NCI-H1417 (cell line): ENCODE results near the gene ERFL.
A peak's percentile ranks its signal among the peaks of the same experiment; 100 is the strongest.

Experiments used
- DNase-seq, 3 experiments: peaks; one replicate each; lab custom pipeline; 2025; lab: John Stamatoyannopoulos, UW

Gene ERFL

GRCh38 chr19:41928221-41928683, at the start of gene ERFL:
Gene ERFL (minus strand): TSS chr19:41928449. CDS start chr19:41912919, 15,530 bp downstream.
- peak in 2 of 3 experiments; percentile 10 to 27 for DNase-seq

GRCh38 chr19:41977916-41978315, 49.7 kb upstream of the ERFL start:
- DNase-seq: no peak

GRCh38 chr19:41974652-41975051, 46.4 kb upstream of the ERFL start:
- no peak for DNase-seq

DNA sequence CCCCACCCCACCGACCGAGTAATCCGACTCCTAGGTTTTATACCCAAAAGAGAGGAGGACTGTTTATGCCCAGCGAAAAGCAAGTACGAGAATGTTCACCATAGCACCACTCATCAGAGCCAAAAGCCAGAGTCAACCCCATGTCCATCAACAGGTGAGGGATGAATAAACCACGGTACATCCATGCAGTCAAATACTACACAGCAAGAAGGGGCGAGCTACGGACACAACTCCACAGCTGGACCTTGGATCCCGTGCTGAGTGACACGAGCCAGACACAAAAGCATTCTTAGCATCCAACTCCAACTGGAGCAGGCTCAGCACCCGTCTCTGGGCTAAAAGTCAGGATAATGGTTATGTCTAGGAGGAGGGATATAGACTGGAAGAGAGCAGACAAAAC, 43.1 kb upstream of the ERFL start:
- no peak for DNase-seq

- no peak for DNase-seq
These were observed 41.7 kb upstream of the ERFL start for GRCh38 chr19:41969772-41970458.

- DNase-seq: no peak
These were observed 40.7 kb upstream of the ERFL start for GRCh38 chr19:41968751-41969595.

- DNase-seq: no peak
These were observed 39.0 kb upstream of the ERFL start for GRCh38 chr19:41967054-41967783.

GRCh38 chr19:41965106-41965505, 36.9 kb upstream of the ERFL start:
- DNase-seq: no peak

- no peak for DNase-seq
These were observed 32.7 kb upstream of the ERFL start for GRCh38 chr19:41960973-41961372.

DNA sequence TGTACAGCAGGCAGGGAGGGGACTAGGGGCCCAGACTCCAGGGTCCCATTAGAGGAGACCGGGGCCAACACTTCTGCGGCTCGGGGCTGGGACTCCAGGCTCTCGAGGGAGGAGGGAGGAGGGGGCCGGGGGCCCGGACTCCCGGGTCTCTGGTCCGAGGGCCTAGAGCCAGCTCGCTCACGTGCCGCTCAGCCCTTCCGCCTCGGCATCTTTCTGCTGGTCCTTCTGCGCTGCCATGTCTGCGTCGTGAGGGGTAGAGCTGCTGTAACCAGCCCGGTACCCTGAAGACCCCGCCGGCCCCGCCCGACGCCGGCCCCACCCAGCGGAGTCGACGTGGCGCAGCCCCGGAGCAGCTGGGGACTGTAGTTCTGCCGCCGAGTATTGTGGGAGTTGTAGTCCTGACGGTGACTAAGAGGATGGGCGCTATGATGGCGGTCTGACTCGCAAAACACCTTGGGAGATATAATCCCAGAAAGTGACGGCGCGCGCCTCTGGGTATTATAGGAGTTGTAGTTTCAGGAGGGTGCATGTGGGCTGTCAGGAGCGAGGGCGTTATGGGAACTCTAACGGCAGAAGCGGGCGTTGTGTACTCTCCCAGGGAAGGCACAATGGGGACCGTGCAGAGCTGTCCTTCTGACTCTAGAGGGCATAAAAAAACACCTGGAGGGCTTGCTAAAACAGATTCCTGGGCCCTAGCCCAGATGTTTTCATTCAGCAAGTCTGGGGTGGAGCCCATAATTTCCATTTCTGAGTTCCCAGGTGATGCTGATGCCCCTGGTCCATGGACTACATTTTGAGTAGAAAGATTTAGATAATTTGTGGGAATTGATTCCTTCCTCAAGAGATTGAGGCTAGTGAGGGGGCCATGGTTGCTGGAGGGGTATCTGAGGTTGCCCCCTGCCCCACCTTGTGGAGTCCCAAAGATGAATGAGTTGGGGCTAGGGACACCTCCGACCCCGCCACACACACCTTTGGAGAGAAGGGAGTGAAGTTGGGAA, 31.1 kb upstream of the ERFL start, which contains the start of gene RABAC1:
Gene RABAC1, minus strand, starts transcription at position 266 of the 998 bp plus-strand sequence. Its CDS starts 29 bp downstream, at position 237.
- peak; percentile 85 to 95 (median 94) for DNase-seq

DNA sequence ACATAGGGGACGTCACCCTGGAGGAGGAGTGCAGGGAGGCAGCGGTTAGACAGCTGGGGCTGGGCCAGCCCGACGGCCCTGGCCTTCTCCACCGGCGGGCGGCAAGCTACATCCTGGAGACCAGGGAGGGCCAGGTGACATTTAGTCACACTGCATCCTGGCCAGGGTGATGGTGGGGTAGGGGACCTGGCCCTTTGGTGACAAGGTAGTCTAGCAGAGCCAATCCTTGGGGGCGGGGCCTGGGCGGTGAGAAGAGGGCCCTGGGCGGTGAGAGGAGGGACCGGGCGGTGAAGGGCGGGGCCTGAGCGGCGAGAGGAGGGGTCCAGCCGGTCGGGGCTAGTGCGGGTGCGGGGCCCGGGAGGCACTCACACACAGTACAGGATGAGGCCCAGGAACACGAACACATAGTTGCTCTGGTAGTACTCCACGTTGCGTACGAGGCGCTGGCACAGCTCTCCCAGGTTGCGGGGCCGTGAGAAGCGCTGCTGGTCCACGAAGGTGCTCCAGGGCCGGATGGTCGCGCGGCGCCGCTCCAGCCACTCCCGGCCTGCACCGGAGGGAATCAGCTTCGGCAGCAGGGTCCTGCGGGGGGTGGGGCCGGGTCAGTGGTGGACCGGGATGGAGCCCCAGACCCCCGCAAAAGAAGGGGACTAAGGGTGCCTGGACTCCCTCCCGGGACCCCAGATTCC, 30.3 kb upstream of the ERFL start:
- DNase-seq: peak; percentile 68 to 84 (median 76)

GRCh38 chr19:41957838-41958366, 29.7 kb upstream of the ERFL start:
- peak; percentile 62 to 87 (median 85) for DNase-seq

- DNase-seq: no peak
These were observed 29.1 kb upstream of the ERFL start for GRCh38 chr19:41957161-41957837.

GRCh38 chr19:41956621-41957020, 28.4 kb upstream of the ERFL start:
- DNase-seq: no peak

DNA sequence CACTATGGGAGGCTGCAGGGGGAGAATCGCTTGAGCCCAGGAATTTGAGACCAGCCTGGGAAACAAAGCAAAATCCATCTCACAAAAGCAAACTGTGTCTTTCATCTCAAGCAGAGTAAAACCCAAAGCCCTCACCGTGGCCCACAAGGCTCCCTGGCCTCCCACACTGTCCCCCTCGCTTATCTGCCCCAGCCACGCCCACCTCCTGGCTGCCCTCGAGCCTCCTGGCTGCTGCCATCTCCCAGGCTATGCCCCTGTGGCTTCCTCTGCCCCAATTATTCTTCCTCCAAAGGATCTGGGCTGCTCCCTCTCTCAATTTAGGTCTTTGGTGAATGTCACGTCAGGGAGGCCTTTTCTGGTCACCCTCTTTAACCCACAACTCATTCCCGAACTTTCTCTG, 27.3 kb upstream of the ERFL start:
- no peak for DNase-seq

DNA sequence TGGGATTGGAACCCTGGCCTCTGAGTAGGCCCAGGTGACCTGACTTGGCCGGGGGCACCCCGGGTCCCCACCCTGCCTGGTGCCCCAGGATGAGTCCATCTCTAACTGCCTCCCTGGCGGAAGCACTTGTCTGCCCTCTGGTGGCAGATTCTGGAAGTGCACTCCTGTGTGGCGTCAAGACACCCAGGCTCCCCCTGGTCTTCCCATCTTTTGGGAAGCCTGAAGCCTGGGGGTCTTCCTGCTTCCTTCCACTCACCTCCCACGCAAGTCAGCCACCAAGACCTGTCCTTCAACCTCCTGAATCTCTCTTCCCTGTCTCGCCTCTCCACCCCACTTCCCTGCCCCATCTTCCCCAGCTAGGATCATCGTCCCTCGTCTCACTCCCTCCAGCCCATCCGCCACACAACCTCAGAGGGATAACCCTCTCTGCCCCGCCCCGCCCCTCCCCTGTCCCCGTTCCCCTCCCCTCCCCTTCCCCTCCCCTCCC, 23.5 kb upstream of the ERFL start:
- DNase-seq: peak; percentile 64 to 95 (median 82)

DNA sequence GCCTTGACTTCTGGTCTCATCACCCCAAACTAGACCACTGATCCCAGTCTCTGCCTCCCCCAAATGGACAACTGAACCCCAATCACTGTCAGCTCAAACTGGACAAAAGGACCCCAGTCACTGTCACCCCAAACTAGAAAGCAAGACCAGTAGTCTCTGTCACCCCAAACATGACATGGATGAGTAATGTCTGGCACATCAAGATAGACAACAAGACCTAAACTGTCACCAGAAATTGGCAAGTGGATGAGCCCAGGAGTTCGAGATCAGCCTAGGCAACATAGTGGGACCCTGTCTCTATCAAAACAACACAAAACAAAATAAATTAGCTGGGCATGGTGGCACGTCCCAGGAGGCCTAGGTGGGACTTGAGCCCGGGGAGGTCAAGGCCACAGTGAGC, 18.8 kb upstream of the ERFL start:
- no peak for DNase-seq

- DNase-seq: no peak
These were observed 17.0 kb upstream of the ERFL start for GRCh38 chr19:41945135-41945766.

- DNase-seq: no peak
These were observed 16.1 kb upstream of the ERFL start for GRCh38 chr19:41944336-41944735.
